Smooth muscle cell (in vitro differentiated cells): ENCODE measurements around the gene LDOC1. TPM values are rescaled to one million over a fixed set of nuclear protein-coding genes. Genes with fewer than 3 reads are reported as not detected.
A peak's percentile ranks its signal among the peaks of the same experiment; 100 is the strongest.

Experiments used
- DNase-seq: peaks from one replicate; lab custom pipeline; 2025; ENCODE audit not compliant: unreplicated experiment; lab: John Stamatoyannopoulos, UW
- H2AFZ ChIP-seq: fragments of 200-600 bp; sonication (generic); 2 replicates; pipeline ENCODE4 v1.6.0; 2016; ENCODE audit warnings: antibody characterized with exemption, low read depth, mild to moderate bottlenecking
- H3F3A ChIP-seq: fragments of 200-600 bp; sonication (generic); 2 replicates; pipeline ENCODE4 v1.6.0; 2017; ENCODE audit warnings: antibody characterized with exemption, low read depth
- H3K27ac ChIP-seq: fragments of 200-600 bp; sonication (generic); 2 replicates; pipeline ENCODE4 v1.5.1; 2016; ENCODE audit warnings: low read depth, mild to moderate bottlenecking
- H3K27me3 ChIP-seq: fragments of 200-600 bp; sonication (generic); 2 replicates; pipeline ENCODE4 v1.6.1; 2016; ENCODE audit warnings: low read depth, mild to moderate bottlenecking
- H3K36me3 ChIP-seq: fragments of 200-600 bp; sonication (generic); 2 replicates; pipeline ENCODE4 v1.5.1; 2016; ENCODE audit warnings: low read depth
- H3K4me1 ChIP-seq: fragments of 200-600 bp; sonication (generic); 2 replicates; pipeline ENCODE4 v1.5.1; 2016; ENCODE audit warnings: low read depth
- H3K4me2 ChIP-seq: fragments of 200-600 bp; sonication (generic); 2 replicates; pipeline ENCODE4 v1.6.0; 2016; ENCODE audit warnings: mild to moderate bottlenecking
- H3K4me3 ChIP-seq: fragments of 200-600 bp; sonication (generic); 2 replicates; pipeline ENCODE4 v1.5.1; 2016; ENCODE audit warnings: mild to moderate bottlenecking
- H3K79me2 ChIP-seq: fragments of 200-600 bp; sonication (generic); 2 replicates; pipeline ENCODE4 v1.6.0; 2016; ENCODE audit warnings: low read depth, mild to moderate bottlenecking
- H3K9ac ChIP-seq: fragments of 200-600 bp; sonication (generic); 2 replicates; pipeline ENCODE4 v1.6.0; 2016; ENCODE audit warnings: low read depth
- H3K9me3 ChIP-seq: fragments of 200-600 bp; sonication (generic); replicated peaks from 2 replicates; pipeline ENCODE4 v1.5.1; 2016; ENCODE audit warnings: low read depth
- H4K20me1 ChIP-seq: fragments of 200-600 bp; sonication (generic); 2 replicates; pipeline ENCODE4 v1.6.0; 2016; ENCODE audit warnings: low read depth
- CTCF ChIP-seq: fragments of 200-600 bp; sonication (generic); IDR thresholded peaks from 2 replicates; pipeline ENCODE4 v1.5.1; 2017; ENCODE audit warnings: borderline replicate concordance, mild to moderate bottlenecking, antibody characterized with exemption; ENCODE audit not compliant: insufficient read depth, poor library complexity, severe bottlenecking
- WGBS: methylation state at CpG from one replicate; pipeline ENCODE4 v1.1.7; 2016; ENCODE audit warnings: low lambda C conversion rate; 5-methylcytosine and 5-hydroxymethylcytosine counted together
- polyA plus RNA-seq: library from polyadenylated mRNA; unstranded; fragments of >200 nt; fragmentation: Nextera tagmentation; extraction: Ambion mirVana; gene quantifications from 2 replicates; pipeline ENCODE4 v1.2.1, GENCODE V29; 2016
- total RNA-seq: library from RNA; depleted of rRNA; stranded (reverse); fragments of >200 nt; gene quantifications from 2 replicates; pipeline ENCODE4 v1.2.3, GENCODE V29; 2014

The LDOC1 gene
- total RNA-seq (5.4 and 10.5 TPM in 2 replicates), polyA plus RNA-seq (74.4 and 78.5 TPM in 2 replicates)

- WGBS, result 39% methylated on average over 80 of the region's 83 CpGs
- Histone ChIP-seq H4K20me1 (no peaks in the 10 kb centered on the region), H3K4me3 (peak within 1 kb of the TSS; percentile 58), H3F3A (no peaks in the 10 kb centered on the region), H3K79me2 (no peaks in the 10 kb centered on the region), H3K27me3 (no peaks in the 10 kb centered on the region), H3K4me1 (no peaks in the 10 kb centered on the region), H2AFZ (peak within 1 kb of the TSS; percentile 95), H3K9me3 (peaks cover 2% of the 10 kb centered on the region), H3K36me3 (no peaks in the 10 kb centered on the region), H3K4me2 (peak within 1 kb of the TSS; percentile 85), H3K27ac (no peak within 1 kb of the TSS), H3K9ac (no peak within 1 kb of the TSS)
- no peak for TF ChIP-seq CTCF
- DNase-seq, result peak; percentile 60
These were observed at the start of gene LDOC1 for GRCh38 chrX:141176586-141177451. TSS of gene LDOC1 (minus strand) at chrX:141177129. CDS start at chrX:141177021, 108 bp downstream.

DNA sequence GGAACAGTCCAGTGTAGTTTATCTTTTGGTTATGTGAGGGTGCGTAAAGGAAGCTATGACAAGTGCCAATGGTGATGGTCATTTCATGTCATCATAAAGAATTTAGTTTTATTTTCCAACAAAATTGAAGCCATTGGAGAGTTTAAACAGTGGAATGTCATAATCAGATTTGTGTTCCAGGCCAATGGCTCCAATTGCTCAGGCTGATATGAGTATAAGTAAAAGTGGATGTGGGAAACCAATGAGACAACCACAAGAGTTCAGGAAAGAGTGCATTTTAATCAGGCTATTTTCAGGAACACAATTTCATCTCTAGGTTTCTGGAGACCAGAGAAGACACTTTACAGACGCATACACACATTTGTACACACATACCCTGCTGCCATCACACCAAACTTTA lies 44.7 kb upstream of the LDOC1 start:
- Histone ChIP-seq H4K20me1 (no peaks in the 10 kb centered on the region), H3K79me2 (no peaks in the 10 kb centered on the region)

DNA sequence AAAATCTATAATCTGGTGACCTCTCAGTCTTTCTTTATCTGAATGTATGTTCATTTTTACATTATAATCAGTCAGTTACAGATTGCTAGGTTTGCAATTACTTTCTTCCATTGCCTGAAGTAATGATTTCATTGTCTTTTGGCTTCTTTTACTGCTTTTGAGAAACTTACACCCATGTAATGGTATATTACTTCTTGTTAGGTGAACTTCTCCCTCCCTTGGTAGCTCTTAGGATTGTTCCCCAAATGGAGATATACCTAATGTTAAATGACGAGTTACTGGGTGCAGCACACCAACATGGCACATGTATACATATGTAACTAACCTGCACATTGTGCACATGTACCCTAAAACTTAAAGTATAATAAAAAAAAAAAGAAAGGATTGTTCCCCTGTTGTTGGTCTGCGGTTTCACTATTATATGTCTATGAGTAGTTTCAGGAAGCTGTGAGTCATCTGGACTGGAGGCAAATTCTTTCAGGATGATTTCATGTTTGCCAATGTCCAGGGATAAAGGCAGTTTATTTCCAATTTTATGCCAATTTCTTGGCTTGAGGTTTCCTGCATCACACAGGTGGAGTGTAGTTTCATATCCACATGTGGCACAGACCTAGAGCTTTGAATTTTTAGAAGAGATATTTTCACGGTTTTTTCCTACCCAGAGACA lies 43.5 kb upstream of the LDOC1 start:
- 56% methylated on average over 3 of the region's 3 CpGs for WGBS
- Histone ChIP-seq H3K36me3 (no peaks in the 10 kb centered on the region), H3K9ac (no peak overlapping the region), H3K4me2 (no peak overlapping the region), H3K79me2 (no peaks in the 10 kb centered on the region), H3K27ac (peak overlapping the region; percentile 77), H3F3A (no peaks in the 10 kb centered on the region), H4K20me1 (no peaks in the 10 kb centered on the region), H2AFZ (no peak overlapping the region), H3K9me3 (no peaks in the 10 kb centered on the region), H3K27me3 (no peaks in the 10 kb centered on the region), H3K4me3 (no peak overlapping the region), H3K4me1 (no peaks in the 10 kb centered on the region)
- no peak for TF ChIP-seq CTCF
- DNase-seq, result no peak

More for the DNA sequence above, 44.7 kb upstream of the LDOC1 start:
- Histone ChIP-seq H3K27me3 (no peaks in the 10 kb centered on the region), H3K27ac (peak overlapping the region; percentile 77), H3K4me3 (no peak overlapping the region), H3K36me3 (no peaks in the 10 kb centered on the region), H3K4me2 (no peak overlapping the region), H3F3A (no peaks in the 10 kb centered on the region), H3K4me1 (no peaks in the 10 kb centered on the region), H3K9me3 (no peaks in the 10 kb centered on the region), H2AFZ (no peak overlapping the region), H3K9ac (no peak overlapping the region)
- no peak for TF ChIP-seq CTCF
- WGBS, result 77% methylated on average over 2 of the region's 2 CpGs
- no peak for DNase-seq
